ENCODE results near the gene NR3C1.
A peak's percentile ranks its signal among the peaks of the same experiment; 100 is the strongest.

DNA sequence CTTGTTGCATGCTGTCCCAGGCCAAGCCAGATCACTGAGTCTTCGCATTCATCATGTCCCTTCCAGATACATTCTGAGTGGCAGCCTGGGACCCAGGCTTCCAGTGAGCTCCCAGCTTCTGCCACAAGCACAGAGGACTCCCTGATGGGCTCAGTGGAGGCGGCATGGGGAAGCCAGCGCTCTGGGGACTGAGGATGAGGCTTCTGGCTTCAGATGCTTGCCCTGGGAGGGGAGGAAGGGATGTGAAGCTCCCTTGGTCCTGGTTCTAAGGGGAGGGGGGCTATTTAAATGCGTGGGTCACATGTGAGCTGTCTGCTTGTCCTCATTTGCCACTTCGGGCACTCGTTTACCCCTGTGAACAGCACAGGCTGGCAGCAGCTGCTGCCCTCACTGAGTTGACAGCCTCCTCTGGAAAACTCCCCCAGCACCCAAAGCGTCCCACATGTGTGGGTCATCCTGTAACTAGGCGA lies 174.0 kb downstream of the NR3C1 start:
- TF ChIP-seq POLR2A (IDR thresholded peaks at IDR 0.05; ENCODE audit: low read depth, low read length) (no peak; the same call in 1 of the 2 replicates), POLR2AphosphoS5 (IDR thresholded peaks at IDR 0.05; ENCODE audit: low read depth, low read length) (peak; percentile 76; the same call in 1 of the 2 replicates), SPI1 (IDR thresholded peaks at IDR 0.05; ENCODE audit: low read depth, low read length) (no peak)

Data from GM12891 (cell line).